Fibroblast of peridontal ligament (primary cell): ENCODE results near the gene USP5.

Experiments used
- DNase-seq: peaks from one replicate; pipeline ENCODE4 v3.0.0-alpha.2; 2010; ENCODE audit errors: extremely low read depth

The USP5 gene, protein sequence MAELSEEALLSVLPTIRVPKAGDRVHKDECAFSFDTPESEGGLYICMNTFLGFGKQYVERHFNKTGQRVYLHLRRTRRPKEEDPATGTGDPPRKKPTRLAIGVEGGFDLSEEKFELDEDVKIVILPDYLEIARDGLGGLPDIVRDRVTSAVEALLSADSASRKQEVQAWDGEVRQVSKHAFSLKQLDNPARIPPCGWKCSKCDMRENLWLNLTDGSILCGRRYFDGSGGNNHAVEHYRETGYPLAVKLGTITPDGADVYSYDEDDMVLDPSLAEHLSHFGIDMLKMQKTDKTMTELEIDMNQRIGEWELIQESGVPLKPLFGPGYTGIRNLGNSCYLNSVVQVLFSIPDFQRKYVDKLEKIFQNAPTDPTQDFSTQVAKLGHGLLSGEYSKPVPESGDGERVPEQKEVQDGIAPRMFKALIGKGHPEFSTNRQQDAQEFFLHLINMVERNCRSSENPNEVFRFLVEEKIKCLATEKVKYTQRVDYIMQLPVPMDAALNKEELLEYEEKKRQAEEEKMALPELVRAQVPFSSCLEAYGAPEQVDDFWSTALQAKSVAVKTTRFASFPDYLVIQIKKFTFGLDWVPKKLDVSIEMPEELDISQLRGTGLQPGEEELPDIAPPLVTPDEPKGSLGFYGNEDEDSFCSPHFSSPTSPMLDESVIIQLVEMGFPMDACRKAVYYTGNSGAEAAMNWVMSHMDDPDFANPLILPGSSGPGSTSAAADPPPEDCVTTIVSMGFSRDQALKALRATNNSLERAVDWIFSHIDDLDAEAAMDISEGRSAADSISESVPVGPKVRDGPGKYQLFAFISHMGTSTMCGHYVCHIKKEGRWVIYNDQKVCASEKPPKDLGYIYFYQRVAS

DNA sequence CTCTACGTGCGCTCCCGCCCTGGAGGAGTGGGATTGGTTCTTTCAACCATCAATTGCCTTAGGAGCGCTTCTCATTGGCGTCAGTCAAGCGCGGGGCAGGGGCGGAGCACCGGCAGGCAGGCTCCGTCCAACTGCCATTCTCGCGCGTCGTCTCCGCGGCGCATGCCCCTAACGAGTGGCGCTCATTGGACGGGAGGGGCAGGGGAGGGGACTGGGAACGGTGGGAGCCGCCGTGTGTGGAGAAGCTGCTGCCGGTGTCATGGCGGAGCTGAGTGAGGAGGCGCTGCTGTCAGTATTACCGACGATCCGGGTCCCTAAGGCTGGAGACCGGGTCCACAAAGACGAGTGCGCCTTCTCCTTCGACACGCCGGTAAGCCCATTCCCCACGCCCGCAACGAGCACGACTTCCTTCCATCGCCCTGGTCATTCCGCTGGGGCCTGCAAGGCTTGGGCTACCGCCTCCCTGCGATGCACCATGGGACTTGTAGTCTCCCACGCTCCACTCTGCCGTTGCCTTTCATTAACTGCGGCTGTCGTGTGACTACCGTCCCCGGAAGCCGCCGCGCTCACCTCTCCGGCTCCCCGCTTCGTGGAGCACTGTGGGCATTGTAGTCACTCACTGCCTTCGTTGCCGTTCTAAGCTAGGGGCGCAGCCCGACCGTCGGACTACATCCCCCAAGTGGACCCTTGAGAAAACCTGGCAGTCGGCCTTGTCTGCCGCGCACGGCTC is at the start of gene USP5:
USP5 (plus strand) TSS at position 230 of the 730 bp plus-strand sequence; CDS start at position 260, 30 bp downstream.
- DNase-seq: peak; percentile 99

DNA sequence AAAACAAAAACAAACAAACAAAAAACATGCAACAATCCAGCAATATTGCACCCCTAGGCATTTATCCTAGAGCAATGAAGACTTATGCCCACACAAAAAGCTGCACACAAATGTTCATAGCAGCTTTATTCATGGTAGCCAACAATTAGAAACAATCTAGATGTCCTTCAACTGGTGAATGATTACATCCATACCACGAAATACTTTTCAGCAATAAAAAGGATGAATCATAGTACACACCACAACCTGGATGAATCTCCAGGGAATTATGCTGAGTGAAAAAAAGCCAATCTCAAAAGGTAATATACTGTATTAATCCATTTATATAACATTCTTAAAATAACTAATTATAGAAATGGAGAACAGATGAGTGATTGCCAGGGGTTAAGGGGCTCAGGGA is 44.8 kb upstream of the USP5 start:
- no peak for DNase-seq

DNA sequence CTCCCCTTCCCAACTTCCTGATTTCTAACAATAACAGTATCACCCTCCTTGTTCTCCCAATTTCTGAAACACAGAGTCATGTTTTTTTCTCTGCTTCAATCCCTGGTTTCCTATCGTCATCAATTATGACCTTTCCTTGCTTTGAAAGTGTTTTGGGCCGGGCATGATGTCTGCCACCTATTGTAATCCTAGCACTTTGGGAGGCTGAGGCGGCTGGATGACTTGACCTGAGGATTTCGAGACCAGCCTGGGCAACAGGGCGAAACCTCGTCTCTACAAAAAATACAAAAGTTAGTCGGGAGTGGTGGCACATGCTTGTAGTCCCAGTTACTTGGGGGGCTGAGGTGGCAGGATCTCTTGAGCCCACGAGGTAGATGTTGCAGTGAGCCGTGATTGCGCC is 42.9 kb upstream of the USP5 start:
- no peak for DNase-seq

DNA sequence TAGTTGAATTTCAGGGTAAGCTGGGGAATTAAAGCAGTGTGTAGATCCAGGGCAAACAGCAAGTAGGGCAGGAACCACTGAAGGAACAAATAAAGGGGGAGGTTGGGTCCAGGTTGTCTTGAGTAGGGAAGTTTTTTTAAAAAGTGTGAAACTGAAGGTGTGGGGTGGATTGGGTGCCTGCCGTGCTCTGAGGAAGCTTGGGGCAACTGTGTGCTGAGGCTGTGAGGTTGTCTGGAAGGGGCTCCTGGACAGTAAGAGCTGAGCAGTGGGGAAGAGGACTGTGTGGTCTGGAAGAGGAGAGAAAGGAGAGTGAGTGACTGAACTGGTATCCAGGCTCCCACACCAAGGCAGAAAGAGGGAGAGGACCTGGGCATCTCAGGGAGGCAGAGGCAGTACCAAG is 41.2 kb upstream of the USP5 start:
- DNase-seq: no peak

- DNase-seq: no peak
Observed at GRCh38 chr12:6813363-6813762, 38.6 kb upstream of the USP5 start.

- DNase-seq: no peak
Observed at GRCh38 chr12:6816598-6816997, 35.4 kb upstream of the USP5 start.

- no peak for DNase-seq
Observed at GRCh38 chr12:6817098-6817497, 34.9 kb upstream of the USP5 start.

- no peak for DNase-seq
Observed at GRCh38 chr12:6817662-6818157, 34.2 kb upstream of the USP5 start.

DNA sequence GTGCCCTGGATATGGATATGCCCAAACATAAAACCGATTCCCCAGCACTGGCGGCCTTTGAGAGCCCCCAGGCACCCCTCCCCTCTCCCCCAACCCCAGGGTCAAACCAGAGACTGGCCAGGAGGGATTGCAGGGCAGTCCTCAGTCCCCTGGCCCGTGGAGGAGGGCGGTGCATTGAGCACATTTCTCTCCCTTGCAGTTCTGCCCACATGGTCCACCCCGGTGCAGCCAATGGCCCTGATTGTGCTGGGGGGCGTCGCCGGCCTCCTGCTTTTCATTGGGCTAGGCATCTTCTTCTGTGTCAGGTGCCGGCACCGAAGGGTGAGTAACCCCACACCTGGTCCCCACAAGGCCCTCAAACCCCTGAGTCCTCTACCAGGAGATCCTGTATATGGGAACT is 33.7 kb upstream of the USP5 start:
- no peak for DNase-seq

DNA sequence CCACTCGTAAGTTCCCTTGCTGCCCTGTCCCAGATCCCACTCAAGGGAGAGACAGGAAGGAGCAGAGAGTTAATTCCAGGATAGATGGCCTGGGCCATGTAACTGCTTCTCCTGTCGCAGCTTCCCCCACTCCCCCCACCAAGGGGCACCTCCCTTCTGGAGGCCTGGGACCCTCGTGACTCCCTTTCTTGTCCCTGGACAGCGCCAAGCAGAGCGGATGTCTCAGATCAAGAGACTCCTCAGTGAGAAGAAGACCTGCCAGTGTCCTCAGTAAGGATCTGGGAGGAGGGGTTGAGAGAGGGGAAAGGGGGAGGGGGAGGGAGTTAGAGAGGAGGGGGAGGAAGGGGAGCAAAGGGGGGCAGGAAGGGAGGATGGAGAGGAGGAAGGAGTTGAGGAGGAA is 33.3 kb upstream of the USP5 start:
- DNase-seq: no peak

DNA sequence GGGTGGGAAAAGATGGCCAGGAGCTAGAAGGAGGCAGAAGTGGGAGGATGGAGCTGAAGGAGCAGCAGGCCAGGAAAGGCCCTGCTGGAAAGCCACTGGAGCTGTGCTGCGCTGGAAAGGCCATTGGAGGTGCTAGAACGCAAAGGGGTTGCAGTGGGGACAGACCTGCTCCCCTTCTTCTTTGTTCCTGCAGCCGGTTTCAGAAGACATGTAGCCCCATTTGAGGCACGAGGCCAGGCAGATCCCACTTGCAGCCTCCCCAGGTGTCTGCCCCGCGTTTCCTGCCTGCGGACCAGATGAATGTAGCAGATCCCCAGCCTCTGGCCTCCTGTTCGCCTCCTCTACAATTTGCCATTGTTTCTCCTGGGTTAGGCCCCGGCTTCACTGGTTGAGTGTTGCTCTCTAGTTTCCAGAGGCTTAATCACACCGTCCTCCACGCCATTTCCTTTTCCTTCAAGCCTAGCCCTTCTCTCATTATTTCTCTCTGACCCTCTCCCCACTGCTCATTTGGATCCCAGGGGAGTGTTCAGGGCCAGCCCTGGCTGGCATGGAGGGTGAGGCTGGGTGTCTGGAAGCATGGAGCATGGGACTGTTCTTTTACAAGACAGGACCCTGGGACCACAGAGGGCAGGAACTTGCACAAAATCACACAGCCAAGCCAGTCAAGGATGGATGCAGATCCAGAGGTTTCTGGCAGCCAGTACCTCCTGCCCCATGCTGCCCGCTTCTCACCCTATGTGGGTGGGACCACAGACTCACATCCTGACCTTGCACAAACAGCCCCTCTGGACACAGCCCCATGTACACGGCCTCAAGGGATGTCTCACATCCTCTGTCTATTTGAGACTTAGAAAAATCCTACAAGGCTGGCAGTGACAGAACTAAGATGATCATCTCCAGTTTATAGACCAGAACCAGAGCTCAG is 32.6 kb upstream of the USP5 start:
- DNase-seq: no peak

DNA sequence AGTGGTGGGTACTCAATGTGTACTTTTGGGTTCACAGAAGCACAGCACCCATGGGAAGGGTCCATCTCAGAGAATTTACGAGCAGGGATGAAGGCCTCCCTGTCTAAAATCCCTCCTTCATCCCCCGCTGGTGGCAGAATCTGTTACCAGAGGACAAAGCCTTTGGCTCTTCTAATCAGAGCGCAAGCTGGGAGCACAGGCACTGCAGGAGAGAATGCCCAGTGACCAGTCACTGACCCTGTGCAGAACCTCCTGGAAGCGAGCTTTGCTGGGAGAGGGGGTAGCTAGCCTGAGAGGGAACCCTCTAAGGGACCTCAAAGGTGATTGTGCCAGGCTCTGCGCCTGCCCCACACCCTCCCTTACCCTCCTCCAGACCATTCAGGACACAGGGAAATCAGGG is 31.8 kb upstream of the USP5 start:
- no peak for DNase-seq

- peak; percentile 31 for DNase-seq
Observed at GRCh38 chr12:6821591-6822425, 30.1 kb upstream of the USP5 start, which contains the start of gene GPR162. Gene GPR162, plus strand, starts transcription at chr12:6821821. Its CDS starts 2,078 bp downstream, at chr12:6823899.

DNA sequence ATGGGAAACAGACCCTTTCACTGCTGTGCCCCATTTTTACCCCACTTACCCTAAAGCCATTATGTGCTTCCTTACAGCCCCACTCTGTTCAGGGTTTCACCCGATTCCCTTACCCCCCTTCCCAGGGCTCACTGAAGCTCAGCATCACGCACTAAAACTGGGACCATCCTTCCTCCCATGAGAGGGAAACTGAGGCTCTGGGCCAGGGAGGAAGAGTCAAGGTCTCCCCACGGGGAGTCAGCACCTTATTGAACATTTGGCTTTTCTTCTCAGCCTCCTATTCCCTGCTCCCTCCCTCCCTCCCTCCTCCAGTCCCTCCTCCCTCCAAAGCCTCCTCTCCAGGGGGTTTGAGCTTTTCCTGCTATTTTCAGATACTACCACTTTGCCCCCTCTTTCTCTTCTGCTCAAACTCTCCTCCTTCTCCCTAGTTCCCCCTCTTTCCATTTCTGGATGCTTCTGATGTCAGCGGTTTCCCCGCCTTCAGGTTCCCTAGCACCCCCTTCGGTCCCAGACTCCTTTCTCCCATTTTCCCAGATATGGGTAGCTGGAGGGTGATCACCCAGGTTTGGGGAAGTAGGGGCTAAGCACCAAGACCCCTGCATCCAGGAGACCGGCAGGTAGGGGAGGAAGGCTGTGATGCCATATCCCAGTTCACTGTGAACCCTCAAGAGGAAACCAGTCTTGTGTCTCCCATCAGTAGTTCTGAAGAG is 29.4 kb upstream of the USP5 start:
- DNase-seq: no peak

DNA sequence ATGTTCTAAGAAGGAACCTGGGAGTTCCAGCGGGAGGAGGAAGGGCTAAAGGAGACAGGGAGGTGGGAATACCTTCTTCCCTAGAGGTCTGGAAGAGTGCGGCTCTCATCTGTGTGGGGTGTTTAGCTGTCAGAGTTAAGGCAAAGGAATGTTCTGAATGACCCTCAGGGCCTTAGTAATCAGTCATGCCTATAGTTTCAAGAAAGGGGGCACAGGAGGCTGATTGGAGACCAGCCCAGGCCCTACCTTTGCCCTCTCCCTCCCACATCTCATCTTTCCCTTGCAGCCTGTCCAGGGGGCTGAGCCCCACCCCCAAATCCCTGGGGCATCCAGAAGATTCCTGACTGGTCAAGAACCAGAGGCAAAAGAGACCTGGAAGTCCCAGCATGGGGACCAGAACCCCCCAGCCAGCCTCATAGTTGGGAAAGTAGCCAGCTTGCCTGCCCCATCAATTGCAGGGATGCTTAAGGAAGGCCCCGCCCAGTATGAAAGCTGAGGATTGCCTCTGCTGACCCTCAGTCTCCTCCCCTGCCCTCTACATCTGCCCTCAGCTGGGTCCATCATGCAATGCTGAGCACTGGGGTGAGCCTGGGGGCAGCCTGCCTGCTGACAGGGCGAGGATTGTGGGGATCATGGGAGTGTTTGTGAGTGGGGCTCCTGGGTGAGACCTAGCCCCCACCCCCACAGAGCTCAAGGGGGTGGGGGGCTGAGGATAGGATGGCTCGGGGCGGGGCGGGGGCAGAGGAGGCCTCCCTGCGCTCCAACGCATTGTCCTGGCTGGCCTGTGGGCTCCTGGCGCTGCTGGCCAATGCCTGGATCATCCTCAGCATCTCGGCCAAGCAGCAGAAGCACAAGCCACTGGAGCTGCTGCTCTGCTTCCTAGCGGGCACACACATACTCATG is 28.5 kb upstream of the USP5 start:
- no peak for DNase-seq

- no peak for DNase-seq
Observed at GRCh38 chr12:6824085-6824775, 27.7 kb upstream of the USP5 start.

GRCh38 chr12:6824901-6825381 is 27.0 kb upstream of the USP5 start:
- no peak for DNase-seq
